Central memory CD4-positive, alpha-beta T cell (primary cell): ENCODE results near the gene GLYATL1B.
"Not testable (repeated sequence)": the region's sequence is repeated elsewhere in the genome, so short reads cannot be mapped to it uniquely, and the experiment has no call there.

Experiments
- DNase-seq: peaks from one replicate; pipeline ENCODE4 v3.0.0; 2022

The GLYATL1B gene

GRCh38 chr11:59097113-59097708, 11.1 kb downstream of the GLYATL1B start:
- peak; percentile 60 for DNase-seq

DNA sequence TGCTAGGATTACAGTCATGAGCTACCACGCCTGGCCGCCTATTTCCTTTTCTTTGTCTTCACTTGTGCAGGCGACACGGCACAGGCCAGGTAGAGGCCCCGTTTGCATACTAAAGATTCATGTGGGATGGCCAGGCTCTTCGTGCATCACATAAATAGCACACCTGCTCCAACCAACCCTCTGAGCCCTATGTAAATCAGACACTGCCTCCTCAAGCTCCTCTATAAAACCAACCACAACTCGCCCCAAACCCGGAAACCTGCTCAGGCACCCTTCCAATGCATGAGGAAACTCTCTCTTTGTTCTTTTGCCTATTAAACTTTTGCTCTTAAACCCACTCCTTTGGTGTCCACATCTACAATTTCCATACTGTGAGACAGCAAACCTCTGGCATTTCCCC, 11.8 kb downstream of the GLYATL1B start:
- not testable (repeated sequence) for DNase-seq

- DNase-seq: peak; percentile 27
Observed at GRCh38 chr11:59102259-59102765, 16.2 kb downstream of the GLYATL1B start.

DNA sequence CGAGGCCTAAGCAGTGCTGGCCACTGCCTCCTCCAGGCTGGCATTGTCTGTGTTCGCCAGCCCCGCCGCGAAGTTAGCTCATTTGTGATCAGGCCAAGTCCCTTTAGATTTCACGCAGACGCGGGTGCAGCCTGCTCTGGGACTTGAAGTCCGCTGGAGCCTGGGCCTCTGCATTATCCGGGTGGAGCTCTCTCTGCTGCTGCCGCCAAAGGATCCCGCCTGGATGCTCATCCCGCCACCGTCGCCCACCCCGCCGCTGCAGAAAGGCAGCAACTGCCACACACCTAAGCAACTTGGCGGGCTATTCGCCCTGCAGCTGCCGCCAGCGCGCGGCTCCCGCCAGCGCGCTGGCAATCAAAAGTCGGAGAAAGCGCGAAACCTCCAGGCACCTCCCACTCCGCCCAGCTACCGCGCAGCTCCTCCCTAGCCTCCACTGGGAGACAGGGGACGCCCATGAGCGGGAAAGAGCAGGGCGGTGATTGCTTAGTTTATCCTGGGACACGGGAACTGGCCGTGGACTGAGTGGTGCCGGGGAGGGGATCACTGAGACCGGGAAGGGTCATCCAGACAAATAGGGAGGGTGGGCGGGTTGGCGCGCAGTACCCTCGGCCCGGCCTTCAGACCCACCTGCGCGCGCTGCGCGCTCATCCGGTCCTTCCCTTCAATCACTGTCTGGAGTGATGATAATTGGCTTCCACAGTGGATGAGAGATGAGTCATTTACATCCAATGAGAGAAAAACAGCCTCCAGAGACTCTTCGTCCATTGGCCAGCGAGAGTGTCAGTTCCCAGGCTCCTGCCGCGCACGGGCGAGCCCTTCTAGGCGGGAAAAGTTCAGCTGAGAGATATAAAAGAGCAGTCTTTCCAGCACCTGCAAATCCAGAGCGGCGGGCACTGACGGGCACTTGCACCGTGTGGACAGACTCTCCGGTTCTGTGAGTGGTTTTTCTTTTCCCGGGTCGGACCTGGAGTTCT, 20.5 kb downstream of the GLYATL1B start, which contains the start of gene FAM111B:
TSS of gene FAM111B (plus strand) at position 875 of the 974 bp plus-strand sequence. CDS start 2,389 bp downstream, outside the sequence.
- DNase-seq: peak; percentile 73

DNA sequence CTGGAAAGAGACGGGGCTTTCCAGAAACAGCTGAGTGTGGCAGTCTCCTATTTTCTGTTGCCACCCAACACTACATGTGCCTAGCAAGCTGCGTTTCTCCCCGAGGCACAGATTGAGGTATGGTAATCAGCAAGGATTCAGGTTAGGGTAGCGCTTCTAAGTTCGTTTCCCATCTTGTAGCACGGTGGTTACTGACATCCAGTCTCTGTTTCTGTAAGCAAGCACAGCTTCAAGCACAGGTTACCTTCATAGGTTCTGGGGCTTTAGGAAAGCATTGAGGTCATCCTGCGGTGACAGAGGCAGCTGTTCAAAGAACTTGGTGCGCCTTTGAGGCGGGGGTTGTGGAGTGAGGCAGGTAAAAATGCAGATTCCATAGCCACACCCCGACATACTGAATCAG, 21.6 kb downstream of the GLYATL1B start:
- DNase-seq: peak; percentile 27

GRCh38 chr11:59112494-59112893, 26.4 kb downstream of the GLYATL1B start:
- DNase-seq: no peak

GRCh38 chr11:59114344-59114743, 28.2 kb downstream of the GLYATL1B start:
- no peak for DNase-seq

GRCh38 chr11:59115553-59115952, 29.4 kb downstream of the GLYATL1B start:
- no peak for DNase-seq

- DNase-seq: no peak
Observed at GRCh38 chr11:59117774-59118173, 31.7 kb downstream of the GLYATL1B start.

DNA sequence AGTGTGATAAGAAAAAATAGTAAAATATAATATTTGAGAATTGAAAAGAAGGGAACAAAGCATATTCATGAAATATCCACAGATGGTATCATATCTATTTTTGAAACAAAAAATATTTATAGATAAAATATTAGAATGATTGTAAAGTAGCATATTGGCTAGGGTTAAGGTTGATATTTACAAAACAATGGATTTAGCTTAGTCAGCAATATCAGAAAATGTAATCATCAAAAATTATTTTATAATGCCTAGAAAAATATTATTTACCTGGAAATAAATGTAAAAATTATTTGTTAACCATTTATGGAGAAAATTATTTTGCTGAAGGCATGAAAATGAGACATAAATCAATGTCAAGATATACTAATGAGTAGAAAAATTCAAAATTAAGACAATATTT, 33.7 kb downstream of the GLYATL1B start:
- DNase-seq: no peak

DNA sequence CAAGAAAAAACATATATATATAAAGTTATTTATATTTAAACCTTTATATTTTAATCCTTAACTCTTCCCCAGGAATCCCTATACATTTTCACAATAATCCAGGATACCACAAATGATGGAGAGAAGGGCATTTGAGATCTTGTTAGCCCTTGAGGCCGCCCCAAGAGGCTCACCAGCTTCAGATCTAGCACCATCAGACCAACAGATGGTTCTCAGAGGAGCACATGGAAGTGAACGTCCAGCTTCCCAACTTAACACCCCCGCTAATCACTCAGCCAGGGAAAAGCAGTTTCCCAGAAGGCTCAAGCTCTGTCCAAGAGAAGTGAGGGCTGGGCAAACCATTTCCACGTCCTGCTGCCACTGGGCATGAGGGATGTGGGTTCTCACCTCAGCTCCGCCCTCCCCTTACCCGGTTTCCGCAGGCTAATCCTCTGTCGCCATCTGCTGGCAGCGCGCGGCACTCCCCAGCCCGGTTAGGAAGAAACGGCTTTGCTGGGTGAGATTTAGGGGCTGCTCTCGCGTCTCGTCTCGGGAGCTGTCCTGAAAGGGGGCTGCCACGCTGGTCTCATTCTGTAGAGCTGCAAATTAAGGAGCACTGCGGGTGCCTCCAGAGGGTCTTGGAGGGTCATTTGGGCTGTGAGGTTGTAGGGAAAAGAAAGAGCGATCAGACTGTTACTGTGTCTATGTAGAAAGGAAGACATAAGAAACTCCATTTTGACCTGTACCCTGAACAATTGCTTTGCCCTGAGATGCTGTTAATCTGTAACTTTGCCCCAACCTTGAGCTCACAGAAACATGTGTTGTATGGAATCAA, 49.7 kb downstream of the GLYATL1B start:
- peak; percentile 80 for DNase-seq

DNA sequence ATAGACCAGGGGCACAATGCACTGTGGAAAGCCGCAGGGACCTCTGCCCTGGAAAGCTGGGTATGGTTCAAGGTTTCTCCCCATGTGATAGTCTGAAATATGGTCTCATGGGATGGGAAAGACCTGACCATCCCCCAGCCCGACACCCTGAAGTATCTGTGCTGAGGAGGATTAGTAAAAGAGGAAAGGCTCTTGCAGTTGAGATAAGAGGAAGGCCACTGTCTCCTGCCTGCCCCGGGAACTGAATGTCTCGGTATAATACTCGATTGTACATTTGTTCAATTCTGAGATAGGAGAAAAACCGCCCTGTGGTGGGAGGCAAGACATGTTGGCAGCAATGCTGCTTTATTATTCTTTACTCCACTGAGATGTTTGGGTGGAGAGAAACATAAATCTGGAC, 50.4 kb downstream of the GLYATL1B start:
- DNase-seq: not testable (repeated sequence)

GRCh38 chr11:59137190-59137589, 51.1 kb downstream of the GLYATL1B start:
- no peak for DNase-seq

DNA sequence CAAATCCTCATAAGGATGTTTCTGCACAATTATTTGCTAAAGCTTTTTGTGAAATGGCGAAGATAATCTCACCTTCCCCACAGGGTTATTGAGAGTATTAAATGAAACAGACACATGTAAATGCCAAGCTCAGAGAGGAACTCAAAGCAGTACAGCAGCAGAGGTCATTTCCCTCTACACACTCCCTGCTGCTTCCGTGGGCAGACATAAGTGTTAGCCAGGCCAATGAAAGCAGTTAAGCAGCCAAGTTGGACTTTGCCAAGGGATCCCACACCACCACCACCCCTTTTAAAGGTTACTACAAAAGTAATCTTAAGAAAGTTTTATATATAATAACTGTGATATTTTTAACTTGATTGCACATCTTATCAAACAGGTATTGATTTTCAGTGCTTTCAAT, 52.5 kb downstream of the GLYATL1B start:
- DNase-seq: no peak

DNA sequence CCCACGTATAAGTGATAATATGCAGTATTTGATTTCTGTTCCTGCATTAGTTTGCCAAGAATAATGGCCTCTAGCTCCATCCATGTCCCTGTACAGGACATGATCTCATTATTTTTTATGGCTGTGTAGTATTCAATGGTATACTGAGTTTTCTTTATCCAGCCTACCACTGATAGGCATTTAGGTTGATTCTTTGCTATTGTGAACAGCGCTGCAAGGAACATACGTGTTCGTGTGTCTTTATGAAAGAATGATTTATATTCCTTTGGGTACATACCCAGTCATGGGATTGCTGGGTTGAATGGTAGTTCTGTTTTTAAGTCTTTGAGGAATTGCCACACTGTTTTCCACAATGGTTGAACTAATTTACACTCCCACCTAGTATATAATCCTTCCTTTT, 55.1 kb downstream of the GLYATL1B start:
- no peak for DNase-seq

- DNase-seq: no peak
Observed at GRCh38 chr11:59141673-59142460, 55.8 kb downstream of the GLYATL1B start.

GRCh38 chr11:59142530-59143507, 56.7 kb downstream of the GLYATL1B start, which contains the start of gene FAM111A:
TSS of gene FAM111A (plus strand) at chr11:59142856. CDS start at chr11:59148873, 6,017 bp downstream.
- DNase-seq: peak; percentile 91

DNA sequence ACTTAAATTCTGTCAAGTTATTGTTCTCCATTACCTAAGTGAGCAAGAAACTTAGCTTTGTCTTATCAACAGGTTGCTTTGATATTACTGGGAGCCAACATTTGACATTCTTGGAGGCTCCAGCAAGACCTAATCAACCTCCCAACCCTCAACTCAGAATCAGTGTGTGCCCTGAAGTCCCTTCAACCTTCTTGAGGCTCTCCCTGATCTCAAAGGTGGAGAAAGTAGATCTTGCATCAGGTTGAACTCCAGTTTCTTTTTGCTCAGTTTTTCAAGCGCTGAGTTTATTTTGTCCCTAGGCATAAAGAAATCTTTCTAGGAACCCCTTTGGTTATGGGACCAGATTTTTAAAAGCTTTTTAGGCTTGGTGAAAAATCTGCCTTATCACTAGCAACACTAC, 58.0 kb downstream of the GLYATL1B start:
- no peak for DNase-seq
